HG03565 (cell line): ENCODE measurements around the gene TLE3.
"Not testable (repeated sequence)": the region's sequence is repeated elsewhere in the genome, so short reads cannot be mapped to it uniquely, and the experiment has no call there.

ENCODE experiments used
- ATAC-seq: cut with Tn5 transposase; IDR thresholded peaks from one replicate; pipeline ENCODE4 v1.9.1; 2021; ENCODE audit warnings: mild to moderate bottlenecking, moderate library complexity; ENCODE audit not compliant: unreplicated experiment

Gene TLE3

DNA sequence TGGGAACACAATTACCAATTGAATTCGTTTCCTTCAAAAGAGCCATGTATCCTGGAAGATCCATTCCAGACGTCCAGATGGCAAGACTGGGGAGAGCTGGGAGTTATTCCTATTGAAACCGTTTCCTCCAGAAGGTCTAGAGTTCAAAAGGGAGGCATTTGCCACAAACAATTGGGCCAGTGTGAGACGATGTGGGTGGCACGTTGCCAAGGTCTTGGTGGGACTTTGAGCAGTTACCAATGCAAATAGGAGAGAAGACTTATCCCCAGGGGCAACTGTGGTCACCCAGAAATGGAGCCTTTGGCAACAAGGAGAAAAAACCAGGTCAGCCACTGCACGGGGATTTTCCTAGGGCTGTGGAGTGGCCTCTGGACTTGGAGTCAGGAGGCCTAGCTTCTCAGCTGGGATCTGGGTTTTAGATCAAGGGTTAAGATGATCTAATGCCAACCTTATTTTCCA, 29.6 kb upstream of the TLE3 start:
- no peak for ATAC-seq

DNA sequence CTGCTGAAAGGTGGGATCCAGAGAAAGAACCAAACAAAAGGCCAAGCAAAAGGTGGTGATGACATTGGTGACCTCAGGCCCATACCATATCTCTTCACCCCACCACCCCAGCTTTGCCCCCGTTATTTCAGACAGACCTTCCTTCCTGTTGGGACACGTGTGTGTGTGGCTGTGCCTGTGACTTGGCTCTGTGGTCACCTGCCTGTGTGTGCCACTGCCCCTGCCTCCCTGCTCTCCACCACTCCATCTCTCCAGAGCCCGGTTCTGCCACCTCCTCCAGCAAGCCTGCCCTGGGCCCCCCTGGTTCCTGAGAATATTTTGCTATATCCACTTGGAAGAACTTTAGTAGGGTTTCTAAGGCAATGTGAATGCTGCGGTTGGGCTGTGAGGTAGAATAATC, 28.6 kb upstream of the TLE3 start:
- ATAC-seq: no peak

DNA sequence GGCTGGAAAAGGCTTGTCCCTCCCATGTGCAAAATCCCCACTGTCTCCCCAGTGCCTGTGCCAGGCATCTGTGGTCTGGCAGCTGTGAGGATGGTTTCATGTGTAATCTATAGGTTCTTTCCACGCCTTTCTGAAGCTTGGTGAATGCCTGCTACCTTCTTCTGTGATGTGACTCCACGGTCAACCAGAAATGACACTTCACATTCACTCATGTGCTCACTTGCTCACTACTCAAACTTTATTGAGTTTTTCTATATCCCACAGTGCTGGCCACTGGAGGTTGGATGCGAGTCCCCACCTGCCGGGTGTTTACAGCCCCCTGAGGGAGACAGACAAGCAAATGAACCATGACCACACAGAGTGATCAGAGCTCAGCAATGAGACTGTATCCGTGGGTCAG, 27.9 kb upstream of the TLE3 start:
- ATAC-seq: no peak

DNA sequence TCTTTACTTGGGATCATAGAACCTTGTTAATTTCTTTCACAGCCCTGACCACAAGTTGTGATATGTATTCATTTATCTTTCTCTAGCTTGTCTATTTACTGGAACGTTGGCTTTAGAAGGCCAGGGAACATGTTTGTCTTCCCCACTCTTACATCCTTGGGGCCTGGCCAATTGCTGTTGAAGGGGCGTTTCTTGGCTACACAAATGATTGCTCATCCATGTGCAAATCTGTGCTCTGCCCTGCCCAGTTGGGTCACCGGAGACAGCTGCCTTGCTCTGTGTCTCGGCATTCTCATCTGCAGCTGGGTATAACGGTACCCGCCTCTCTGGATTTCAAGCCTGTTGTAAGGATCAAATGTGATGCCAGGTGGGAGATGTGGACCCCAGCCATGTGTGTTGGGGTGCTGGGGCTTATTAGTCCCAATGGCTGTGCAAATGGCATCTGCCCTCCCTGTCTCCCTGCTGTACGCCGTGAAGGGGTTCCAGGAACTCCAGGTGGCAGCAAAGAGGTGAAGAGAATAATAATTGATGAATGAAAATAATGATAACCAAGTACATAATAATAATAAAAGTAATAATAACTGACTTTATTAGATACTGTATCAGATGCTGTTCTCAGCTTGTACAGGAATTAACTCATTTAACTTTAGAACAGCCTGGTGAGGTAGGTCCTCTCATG, 24.0 kb upstream of the TLE3 start:
- no peak for ATAC-seq

DNA sequence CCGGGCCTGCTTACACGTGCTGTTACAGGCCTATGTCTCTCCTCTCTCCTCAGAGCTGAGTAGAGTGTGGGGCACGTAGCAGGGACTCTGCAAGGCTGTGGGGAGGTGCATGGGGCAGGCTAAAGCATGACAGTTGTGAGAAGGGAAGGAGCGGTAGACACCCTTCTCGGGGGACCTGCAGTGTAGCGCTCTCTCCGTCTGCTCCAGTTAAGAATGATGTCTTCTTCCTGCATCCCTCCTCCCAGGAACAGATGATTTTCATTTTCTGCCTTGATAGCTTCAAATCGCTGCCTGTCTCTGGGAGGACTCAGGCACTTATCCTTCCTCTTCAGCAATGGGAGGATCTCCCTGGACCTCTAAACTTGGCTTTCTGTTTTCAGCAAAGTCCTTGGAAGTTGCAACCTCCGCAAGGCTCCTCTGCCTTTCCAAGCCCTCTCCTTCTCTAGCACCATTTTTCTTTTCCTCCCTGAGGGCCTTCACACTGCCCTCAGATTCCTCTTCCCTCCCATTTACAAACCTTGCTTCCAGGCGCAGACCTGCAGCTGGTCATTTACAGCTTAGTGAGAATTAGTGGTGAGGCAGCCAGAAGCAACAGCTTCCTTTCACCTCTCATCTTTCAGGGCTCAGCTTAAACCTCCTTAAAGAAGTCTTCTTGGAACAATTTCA, 23.4 kb upstream of the TLE3 start:
- no peak for ATAC-seq

DNA sequence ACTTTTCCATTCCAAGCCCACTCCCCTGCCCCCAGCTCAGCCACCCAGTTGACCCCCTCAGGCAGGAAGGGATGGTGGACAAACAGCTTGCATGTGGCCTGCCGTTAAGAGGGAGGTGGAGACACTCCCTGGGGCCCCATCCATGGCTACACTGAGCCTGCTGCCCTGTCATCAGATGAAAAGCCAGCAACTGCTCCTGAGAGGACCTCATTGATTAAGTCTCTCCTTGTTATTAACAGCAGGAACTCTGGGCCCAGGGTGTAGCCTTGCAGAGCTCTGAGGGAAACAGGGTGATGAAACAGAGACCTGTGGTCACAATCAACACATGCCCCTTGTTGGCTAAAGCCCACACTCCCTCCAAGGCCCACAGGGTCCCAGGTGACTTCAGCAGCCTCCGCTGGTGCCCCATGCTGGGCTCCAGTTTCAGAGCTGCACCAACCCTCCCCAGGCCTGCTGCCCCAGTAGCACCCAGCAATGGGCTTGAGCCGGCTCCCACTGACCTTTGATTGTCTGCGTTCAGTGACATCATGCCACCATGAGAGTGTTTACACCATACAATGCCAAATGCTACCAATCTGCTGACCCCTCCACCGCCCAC, 22.3 kb upstream of the TLE3 start:
- ATAC-seq: no peak

DNA sequence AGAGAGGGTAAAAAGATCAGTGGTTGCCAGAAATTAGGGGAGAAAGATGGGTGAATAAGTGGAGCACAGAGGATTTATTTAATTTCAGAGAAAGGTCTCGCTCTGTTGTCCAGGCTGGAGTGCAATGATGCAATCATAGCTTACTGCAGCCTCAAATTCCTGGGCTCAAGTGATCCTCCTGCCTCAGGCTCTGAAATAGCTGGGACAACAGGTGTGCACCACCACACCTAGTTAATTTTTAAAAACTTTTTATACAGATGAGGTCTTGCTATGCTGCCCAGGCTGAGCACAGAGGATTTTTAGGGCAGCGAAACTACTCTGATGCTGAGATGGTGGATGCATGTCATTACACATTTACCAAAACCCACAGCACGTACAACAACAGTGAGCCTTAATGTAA, 20.9 kb upstream of the TLE3 start:
- no peak for ATAC-seq

DNA sequence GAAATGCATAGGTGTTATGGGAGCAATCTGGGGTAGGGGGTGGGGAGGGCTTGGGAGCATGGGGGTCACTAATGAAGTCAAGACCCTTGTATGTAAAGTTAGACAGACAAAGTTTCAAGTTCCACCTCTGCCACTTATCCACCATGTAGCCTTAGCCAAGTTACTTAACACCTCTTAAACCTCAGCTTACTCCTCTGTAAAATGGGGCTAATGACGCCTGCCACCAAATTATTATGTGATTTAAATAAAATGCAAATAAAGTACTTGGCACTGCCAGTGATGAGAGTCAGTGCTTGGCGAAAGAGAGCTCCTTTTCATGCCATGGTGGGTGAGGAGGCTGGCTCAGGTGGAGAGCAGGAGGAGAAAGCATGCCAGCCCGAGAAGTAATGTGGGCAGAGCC, 18.6 kb upstream of the TLE3 start:
- no peak for ATAC-seq

DNA sequence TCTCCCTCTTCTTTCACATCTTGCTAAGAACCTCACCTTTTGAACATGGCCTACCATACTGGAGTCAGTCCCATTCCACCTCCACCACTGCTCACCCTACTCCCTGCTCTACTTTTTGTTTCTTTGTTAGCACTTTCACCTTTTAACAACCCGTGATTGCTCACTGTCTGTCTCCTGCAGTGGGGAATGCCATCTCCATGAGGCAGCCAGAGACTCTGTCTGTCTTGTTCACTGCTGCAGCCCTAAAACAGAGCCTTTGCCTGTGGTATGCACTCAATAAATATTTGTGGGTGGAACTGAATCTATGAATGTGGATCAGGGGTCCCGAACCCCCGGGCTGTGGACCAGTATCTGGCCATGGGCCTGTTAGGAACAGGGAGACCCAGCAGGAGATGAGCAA, 16.5 kb upstream of the TLE3 start:
- ATAC-seq: no peak

DNA sequence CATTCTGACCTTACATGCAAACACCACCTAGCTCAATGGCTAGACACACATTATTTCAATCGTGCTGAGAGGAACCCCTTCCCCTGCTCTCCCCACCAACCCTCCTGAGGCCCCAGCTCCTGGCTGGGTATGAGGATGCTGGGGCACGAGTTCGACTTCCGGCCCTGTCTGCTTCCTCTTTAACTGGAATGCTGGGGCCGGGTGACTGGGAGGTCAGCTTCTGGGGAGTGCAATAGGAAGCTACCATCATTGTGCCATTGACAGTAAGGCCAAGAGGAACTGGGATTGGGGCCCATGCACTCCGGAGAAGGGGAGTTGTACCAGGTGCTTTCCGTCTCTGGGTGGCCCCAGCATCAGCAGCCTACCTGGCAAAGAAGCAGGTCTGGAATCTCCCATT, 15.6 kb upstream of the TLE3 start:
- ATAC-seq: no peak

DNA sequence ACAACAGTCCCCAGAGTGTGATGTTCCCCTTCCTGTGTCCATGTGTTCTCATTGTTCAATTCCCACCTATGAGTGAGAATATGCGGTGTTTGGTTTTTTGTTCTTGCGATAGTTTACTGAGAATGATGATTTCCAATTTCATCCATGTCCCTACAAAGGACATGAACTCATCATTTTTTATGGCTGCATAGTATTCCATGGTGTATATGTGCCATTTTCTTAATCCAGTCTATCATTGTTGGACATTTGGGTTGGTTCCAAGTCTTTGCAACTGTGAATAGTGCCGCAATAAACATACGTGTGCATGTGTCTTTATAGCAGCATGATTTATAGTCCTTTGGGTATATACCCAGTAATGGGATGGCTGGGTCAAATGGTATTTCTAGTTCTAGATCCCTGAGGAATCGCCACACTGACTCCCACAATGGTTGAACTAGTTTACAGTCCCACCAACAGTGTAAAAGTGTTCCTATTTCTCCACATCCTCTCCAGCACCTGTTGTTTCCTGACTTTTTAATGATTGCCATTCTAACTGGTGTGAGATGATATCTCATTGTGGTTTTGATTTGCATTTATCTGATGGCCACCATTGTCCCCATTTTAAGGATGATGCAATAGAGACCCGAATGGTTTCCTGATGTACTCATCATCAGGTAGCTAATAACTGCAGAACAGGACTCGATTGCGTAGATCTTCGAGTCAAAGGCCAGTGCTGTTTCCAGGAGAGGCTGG, 15.0 kb upstream of the TLE3 start:
- not testable (repeated sequence) for ATAC-seq

DNA sequence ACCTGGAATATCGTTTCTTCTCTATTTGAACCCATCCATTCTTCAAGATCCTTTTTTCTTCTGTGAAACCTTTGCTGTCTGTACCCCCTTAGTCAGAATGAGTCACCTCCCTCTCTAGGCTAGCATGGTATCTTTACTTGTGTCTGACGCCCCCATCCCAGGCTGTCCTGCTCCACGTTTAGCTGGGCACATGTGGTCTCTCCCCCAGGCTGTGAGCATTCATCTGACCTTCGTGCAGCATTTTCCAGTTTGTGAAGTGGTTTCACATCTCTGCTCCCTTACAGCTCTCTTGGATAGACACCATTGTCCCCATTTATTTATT, 14.3 kb upstream of the TLE3 start:
- ATAC-seq: no peak

DNA sequence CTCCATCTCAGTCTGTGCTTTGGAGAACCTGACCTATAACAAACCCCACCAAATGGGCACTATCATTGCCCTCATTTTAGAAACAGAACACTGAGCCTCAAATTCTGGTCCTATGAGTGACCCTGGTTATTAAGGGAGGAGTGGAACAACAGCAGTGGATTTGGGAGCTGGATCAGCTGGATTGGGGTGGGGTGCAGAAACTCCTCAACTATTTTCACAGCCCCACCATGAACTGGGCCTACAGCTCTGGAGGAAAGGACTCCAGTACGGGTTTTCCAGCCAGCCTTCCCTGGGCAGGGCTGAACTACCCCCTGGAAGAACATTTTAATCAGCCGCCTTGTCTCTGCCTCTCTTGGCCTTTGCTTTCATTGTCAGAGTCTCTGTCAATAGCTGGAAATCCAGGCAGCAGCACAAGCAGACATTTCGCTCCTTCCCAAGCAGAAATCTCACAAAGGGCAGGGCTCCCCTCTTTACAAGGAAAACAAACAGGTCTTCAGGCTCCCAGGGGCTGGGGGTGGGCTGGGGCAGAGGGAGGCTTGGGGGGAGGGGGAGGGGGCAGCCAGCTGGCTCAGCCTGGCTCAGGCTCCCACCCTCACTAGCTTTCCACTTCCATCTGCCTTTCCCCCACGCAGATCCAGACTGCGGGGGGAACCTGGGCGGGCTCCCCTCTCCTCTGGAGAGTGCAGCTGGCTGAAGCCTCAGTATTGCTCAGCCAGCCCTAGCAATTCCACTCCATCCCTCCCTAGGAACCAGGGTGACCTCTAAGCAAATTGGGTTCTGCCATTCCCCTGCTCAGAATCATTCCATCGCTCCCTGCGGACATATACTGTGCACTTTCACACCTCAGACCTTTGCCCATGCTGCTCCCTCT, 13.7 kb upstream of the TLE3 start:
- no peak for ATAC-seq

DNA sequence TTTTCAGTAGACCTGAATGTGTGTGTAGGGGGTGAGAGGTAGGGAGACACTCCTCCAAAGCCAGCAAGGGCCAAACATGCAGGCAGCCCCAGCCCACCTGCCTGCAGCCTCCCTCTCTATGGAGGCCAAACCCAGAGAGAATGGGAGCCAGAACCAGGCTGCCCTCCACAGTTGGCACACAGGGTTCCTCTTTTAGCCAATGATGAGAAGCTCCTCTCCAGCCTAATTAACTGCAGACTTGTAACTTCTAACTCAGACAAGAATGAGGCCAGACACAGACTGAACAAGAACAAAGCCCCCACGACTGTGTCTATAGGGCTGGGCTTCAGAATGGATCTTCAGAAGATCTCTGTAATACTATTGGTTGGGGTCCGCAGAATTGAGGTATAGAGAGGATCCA, 12.3 kb upstream of the TLE3 start:
- no peak for ATAC-seq

DNA sequence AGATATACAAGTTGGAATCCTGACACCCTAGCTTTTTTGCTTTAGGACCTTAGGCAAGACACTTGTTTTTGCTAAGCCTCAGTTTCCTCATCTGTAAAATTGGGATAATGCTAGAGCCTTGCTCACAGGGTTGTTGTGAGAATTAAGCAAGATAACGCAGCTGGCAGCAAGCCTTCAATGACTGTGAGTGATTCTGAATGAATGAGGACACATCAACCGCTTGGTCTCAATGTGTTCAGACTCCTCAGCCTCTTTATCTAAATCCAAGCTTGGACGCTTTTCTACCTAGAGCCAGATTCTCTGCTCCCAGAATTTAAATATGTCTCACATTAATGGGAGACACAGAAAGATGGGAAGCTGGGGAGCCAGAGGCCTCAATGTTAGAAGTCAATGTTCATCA, 11.8 kb upstream of the TLE3 start:
- no peak for ATAC-seq

DNA sequence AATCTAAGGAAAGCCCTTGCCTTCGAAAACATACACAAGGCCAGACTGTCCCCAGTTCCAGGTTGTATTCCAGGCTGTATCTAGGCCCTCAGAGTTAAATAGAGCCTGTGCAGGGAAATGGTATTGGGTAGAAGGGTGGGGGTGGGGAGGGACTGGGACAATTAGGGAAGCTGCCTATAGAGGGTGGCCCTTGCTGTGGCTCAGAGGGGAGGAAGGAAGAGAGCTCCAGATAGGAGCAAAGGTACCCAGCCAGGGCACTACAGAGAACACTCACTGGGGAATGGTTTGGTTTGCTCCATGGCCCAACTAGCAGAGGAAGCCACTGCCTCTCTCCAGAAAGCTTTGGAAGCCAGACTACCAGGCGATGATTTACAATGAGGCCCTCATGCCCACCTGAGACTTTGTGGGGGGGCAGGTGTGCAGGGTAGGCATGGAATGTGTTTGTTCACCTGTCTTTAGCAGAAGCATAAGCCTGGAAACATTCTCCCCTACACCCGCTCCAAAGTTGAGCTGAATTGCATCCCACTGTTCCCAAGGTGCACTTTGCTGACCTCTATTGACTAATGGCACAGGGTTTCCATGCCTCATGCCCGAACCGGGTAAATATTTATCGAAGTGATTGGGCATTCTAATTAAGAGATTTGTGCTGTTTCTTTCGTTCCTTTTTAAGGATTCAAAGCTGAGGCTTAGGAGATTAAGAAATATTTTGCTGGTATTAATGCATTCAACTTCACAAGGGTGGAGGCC, 6.3 kb upstream of the TLE3 start:
- ATAC-seq: no peak

DNA sequence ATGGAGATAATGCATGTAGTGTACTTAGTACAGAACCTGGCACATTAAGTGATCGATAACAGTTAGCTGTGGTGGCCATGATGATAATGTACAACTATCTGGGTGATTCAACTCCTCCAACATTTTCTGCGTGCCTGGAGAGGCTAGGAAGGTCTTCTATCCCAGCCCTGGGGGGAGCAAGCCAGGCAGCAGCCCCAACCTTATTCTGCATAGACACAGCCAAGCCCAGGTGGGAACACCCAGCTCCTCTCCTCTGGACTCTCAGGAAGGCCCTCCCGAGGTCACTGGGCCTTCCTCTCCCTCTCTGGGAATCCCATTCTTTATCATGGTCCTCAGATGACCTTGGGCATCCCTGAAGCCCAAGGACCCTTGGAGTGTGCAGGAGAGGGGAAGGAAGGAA, 5.1 kb upstream of the TLE3 start:
- ATAC-seq: no peak

DNA sequence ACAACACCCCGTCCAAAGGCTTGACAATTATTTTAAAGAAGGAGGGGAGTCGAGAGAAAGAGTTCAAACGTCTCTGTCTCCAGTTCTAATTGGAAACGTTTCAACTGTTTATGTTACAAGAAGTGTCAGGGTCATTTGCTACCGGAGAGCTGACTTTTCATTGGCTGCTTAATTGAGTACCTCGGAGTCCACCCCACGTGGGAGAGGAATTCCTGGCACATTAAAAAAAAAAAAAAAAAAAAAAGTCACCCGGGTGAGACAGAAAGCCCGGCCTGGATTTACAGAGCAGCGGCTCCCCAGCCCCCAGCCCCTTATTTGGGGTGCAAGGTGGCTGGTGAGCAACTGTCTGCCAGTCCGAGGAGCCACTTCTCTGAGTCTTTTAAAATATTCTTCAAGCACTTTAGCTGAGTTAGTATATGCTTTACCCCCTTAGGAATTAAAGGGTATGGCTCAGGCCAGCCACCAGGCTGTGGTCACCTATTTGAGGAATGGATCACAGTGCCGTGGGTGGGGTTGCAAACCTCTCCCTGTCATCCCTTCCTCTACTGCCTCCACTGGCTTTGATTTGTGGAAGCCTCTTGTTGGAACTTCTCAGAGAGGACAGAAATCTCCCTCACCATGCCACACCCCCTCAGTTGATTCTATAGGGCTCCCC, 3.9 kb upstream of the TLE3 start:
- ATAC-seq: no peak

DNA sequence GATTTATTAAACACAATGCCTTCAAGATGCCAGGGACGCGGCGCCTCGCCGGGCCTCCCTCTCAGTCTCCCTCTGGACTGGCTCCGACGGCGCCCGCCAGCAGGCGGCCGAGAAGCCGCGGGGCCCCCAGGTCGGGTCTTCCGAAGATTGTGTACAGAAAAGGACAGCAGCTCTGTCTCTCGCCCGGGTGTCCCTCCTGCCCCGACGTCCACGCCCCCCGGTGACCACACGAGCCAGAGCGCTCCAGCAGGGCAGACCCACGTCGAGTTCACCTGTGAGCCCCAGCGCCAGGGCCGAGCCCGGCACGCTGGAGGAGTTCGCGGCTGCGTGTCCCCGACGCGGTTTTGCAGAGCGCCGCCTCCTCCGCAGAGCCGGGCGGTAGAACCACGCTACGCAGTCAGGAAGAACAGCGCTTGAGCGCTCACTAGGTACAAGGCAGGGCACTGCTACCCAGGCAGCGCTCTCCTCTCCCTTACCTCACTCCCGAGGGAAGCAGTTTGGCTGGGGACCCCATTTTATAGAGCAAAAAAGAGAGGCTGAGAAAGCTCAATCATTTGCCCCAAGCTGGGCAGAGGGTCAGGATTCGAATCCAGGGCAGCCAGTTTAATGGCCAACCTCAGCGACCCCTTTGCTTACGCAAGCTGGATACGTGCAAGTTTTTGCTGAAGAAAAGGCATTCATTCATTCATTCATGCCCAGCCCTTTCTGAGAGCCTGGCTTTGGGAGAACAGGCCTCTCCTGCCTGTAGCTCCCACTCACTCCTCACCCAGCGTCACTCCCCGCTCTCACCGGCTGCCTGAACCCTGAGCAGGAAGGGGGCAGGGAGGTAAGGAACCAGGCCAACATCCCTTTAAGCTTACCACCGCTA, 3.0 kb upstream of the TLE3 start:
- no peak for ATAC-seq
